ENCODE results near the gene DSCAM.

The DSCAM gene

GRCh38 chr21:40835184-40835694 is 11.7 kb downstream of the DSCAM start:
- DNase-seq = no peak

GRCh38 chr21:40833184-40833583 is 13.8 kb downstream of the DSCAM start:
- no peak for DNase-seq

GRCh38 chr21:40832316-40832715 is 14.6 kb downstream of the DSCAM start:
- no peak for DNase-seq

- no peak for DNase-seq
Measured at GRCh38 chr21:40830836-40831235, 16.1 kb downstream of the DSCAM start.

GRCh38 chr21:40829791-40830190 is 17.2 kb downstream of the DSCAM start:
- no peak for DNase-seq

GRCh38 chr21:40829308-40829707 is 17.6 kb downstream of the DSCAM start:
- DNase-seq = no peak

- DNase-seq = no peak
Measured at GRCh38 chr21:40827509-40827908, 19.4 kb downstream of the DSCAM start.

GRCh38 chr21:40819071-40819900 is 27.7 kb downstream of the DSCAM start:
- DNase-seq = no peak

GRCh38 chr21:40813918-40814317 is 33.0 kb downstream of the DSCAM start:
- no peak for DNase-seq

- DNase-seq = no peak
Measured at GRCh38 chr21:40809673-40810197, 37.2 kb downstream of the DSCAM start.

GRCh38 chr21:40803101-40803500 is 43.9 kb downstream of the DSCAM start:
- no peak for DNase-seq

GRCh38 chr21:40800126-40800525 is 46.8 kb downstream of the DSCAM start:
- DNase-seq = no peak

GRCh38 chr21:40797891-40798290 is 49.1 kb downstream of the DSCAM start:
- DNase-seq = no peak

- DNase-seq = no peak
Measured at GRCh38 chr21:40797410-40797809, 49.5 kb downstream of the DSCAM start.

- no peak for DNase-seq
Measured at GRCh38 chr21:40796464-40796863, 50.5 kb downstream of the DSCAM start.

- DNase-seq = no peak
Measured at GRCh38 chr21:40795313-40795712, 51.6 kb downstream of the DSCAM start.

GRCh38 chr21:40792691-40793456 is 54.1 kb downstream of the DSCAM start:
- DNase-seq = no peak

GRCh38 chr21:40788635-40789034 is 58.3 kb downstream of the DSCAM start:
- DNase-seq = no peak

GRCh38 chr21:40783404-40783803 is 63.6 kb downstream of the DSCAM start:
- no peak for DNase-seq

- DNase-seq = no peak
Measured at GRCh38 chr21:40770435-40771055, 76.4 kb downstream of the DSCAM start.

GRCh38 chr21:40769231-40769630 is 77.7 kb downstream of the DSCAM start:
- no peak for DNase-seq

GRCh38 chr21:40768056-40768455 is 78.9 kb downstream of the DSCAM start:
- no peak for DNase-seq

GRCh38 chr21:40766381-40766780 is 80.6 kb downstream of the DSCAM start:
- DNase-seq = no peak
